Mesendoderm (in vitro differentiated cells): ENCODE data around the gene OBSCN.

Experiments used
- DNase-seq: peaks from one replicate; pipeline ENCODE4 v3.0.0; 2013
- H2AK5ac ChIP-seq: 2 replicates; pipeline ENCODE4 v1.6.1; 2013; ENCODE audit warnings: low read length, inconsistent platforms
- H2BK120ac ChIP-seq: 2 replicates; pipeline ENCODE4 v1.6.1; 2013; ENCODE audit warnings: low read depth, mild to moderate bottlenecking, low read length, moderate library complexity, mixed read lengths
- H2BK15ac ChIP-seq: replicated peaks from 2 replicates; pipeline ENCODE4 v1.6.1; 2013; ENCODE audit warnings: low read depth, mild to moderate bottlenecking, moderate library complexity
- H2BK5ac ChIP-seq: 2 replicates; pipeline ENCODE4 v1.6.1; 2013; ENCODE audit warnings: low read length, inconsistent platforms
- H3K18ac ChIP-seq: 2 replicates; pipeline ENCODE4 v1.6.1; 2013; ENCODE audit warnings: mild to moderate bottlenecking, low read length, mixed read lengths
- H3K23ac ChIP-seq: one replicate; pipeline ENCODE4 v1.6.1; 2013; ENCODE audit warnings: low read length
- H3K27ac ChIP-seq: 2 replicates; pipeline ENCODE4 v1.5.1; 2013; ENCODE audit warnings: low read depth, mild to moderate bottlenecking, inconsistent platforms, low read length, moderate library complexity
- H3K27me3 ChIP-seq: 2 replicates; pipeline ENCODE4 v1.6.1; 2013; ENCODE audit warnings: low read length, control low read depth, mild to moderate bottlenecking, inconsistent platforms; ENCODE audit not compliant: insufficient read depth, poor library complexity
- H3K36me3 ChIP-seq: 2 replicates; pipeline ENCODE4 v1.6.1; 2013; ENCODE audit warnings: low read length, inconsistent platforms; ENCODE audit not compliant: control insufficient read depth, insufficient read depth
- H3K4ac ChIP-seq: one replicate; pipeline ENCODE4 v1.6.1; 2013; ENCODE audit warnings: low read depth, mild to moderate bottlenecking, low read length, moderate library complexity
- H3K4me1 ChIP-seq: 2 replicates; pipeline ENCODE4 v1.6.1; 2013; ENCODE audit warnings: low read depth, low read length, inconsistent platforms; ENCODE audit not compliant: control insufficient read depth
- H3K4me2 ChIP-seq: 2 replicates; pipeline ENCODE4 v1.6.1; 2013; ENCODE audit warnings: low read length
- H3K4me3 ChIP-seq: 2 replicates; pipeline ENCODE4 v1.5.1; 2013; ENCODE audit warnings: mild to moderate bottlenecking, low read length
- H3K56ac ChIP-seq: one replicate; pipeline ENCODE4 v1.6.1; 2013; ENCODE audit warnings: low read length
- H3K79me1 ChIP-seq: 2 replicates; pipeline ENCODE4 v1.6.1; 2013; ENCODE audit warnings: low read length, inconsistent platforms
- H3K79me2 ChIP-seq: 2 replicates; pipeline ENCODE4 v1.6.1; 2013; ENCODE audit warnings: mild to moderate bottlenecking, low read length; ENCODE audit not compliant: control insufficient read depth, insufficient read depth
- H3K9ac ChIP-seq: 2 replicates; pipeline ENCODE4 v1.6.1; 2013; ENCODE audit warnings: low read length, inconsistent platforms
- H4K5ac ChIP-seq: one replicate; pipeline ENCODE4 v1.6.1; 2013; ENCODE audit warnings: low read length
- H4K8ac ChIP-seq: one replicate; pipeline ENCODE4 v1.6.1; 2013; ENCODE audit warnings: low read depth, mild to moderate bottlenecking, control low read depth, low read length, moderate library complexity
- WGBS: extraction: QIAGEN DNeasy Blood & Tissue Kit; methylation state at CpG from one replicate; pipeline ENCODE4 v1.1.7; 2013; ENCODE audit warnings: low lambda C conversion rate, missing lambda C conversion rate; ENCODE audit not compliant: insufficient coverage; ENCODE audit errors: extremely low coverage; 5-methylcytosine and 5-hydroxymethylcytosine counted together

Gene OBSCN

DNA sequence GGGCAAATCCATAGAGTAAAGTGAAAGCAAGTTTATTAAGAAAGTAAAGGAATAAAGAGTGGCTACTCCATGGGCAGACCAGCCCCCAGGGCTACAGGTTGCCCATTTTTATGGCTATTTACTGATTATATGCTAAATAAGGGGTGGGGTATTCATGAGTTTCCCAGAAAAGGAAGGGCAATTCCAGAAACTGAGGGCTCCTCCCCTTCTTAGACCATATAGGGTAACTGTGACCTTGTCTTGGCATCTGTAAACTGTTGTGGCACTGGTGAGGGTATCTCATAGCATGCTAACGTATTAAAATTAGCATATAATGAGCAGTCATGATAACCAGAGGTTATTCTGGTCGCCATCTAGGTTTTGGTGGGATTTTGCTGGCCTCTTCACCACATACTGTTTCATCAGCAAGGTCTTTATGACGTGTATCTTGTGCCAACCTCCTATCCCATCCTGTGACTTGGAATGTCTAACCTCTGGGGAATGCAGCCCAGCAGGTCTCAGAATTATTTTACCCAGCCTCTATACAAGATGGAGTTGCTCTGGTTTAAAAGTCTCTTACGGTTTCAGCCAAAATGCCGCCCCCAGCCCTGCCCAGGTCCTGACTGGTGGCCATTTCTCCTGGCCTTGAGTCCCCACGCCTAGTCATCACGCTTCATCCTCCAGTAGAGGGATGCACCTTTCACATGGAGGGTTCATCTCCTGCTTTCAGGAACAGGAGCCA is 209.8 kb downstream of the OBSCN start:
- Histone ChIP-seq H3K27ac (no peak overlapping the region), H3K36me3 (no peaks in the 10 kb centered on the region), H3K4me3 (no peak overlapping the region), H3K23ac (no peak overlapping the region), H3K4ac (no peak overlapping the region), H3K79me1 (no peaks in the 10 kb centered on the region), H2BK15ac (no peak overlapping the region), H3K27me3 (no peaks in the 10 kb centered on the region), H4K8ac (no peak overlapping the region), H2BK120ac (no peak overlapping the region), H4K5ac (no peak overlapping the region), H2BK5ac (no peak overlapping the region), H2AK5ac (no peak overlapping the region), H3K18ac (no peak overlapping the region), H3K9ac (no peak overlapping the region), H3K4me2 (no peak overlapping the region), H3K79me2 (no peaks in the 10 kb centered on the region), H3K56ac (no peak overlapping the region), H3K4me1 (peaks cover 14% of the 10 kb centered on the region)
- no CpG with 5 or more reads among the region's 7 CpGs for WGBS
- DNase-seq: peak; percentile 61

DNA sequence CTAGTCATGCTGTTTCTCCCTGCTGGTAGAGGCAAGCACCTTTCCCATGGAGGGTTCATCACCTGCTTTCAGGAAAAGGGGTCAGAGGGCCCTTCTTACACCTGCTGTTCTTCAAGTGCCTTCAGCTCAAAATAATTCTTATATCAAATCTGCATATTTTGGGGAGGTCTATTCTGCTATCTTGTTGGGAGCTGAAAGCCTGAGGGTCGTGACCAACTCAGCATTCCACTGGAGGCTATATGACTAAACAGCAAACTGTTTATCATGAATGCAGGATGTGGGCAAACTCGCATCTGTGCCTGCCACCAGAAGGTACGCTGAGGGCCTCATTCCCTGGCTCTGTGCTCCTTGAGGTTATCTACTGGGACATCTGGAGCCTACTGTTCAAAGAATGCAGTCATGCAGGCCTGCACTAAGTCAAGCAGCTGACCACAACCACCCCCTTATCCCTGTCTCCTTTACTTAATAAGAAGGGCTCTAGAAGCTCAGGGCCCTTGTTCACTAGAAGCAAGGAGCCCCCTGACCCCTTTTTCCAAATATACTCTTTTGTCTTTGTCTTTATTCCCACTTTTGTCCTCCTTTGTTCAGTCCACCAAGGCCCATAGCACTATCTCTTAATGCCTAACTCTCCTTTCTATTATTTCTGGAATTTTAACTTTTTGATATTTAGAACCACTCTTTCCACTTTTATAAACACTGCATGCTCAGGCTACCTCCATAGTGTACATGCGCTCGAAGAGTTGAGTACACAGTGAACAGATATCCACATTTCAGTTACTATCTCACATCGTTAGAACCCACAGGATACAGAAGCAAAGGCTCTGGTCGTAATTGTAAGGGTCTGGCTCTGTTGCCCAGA is 213.4 kb downstream of the OBSCN start:
- H2BK15ac ChIP-seq: no peak overlapping the region
- no CpG with 5 or more reads among the region's 7 CpGs for WGBS
- no peak overlapping the region for H3K23ac ChIP-seq
- no peaks in the 10 kb centered on the region for H3K36me3 ChIP-seq
- H3K4me1 ChIP-seq: peaks cover 14% of the 10 kb centered on the region
- H3K4me3 ChIP-seq: no peak overlapping the region
- no peaks in the 10 kb centered on the region for H3K79me2 ChIP-seq
- no peak overlapping the region for H3K18ac ChIP-seq
- H2AK5ac ChIP-seq: no peak overlapping the region
- no peak overlapping the region for H3K4me2 ChIP-seq
- H4K8ac ChIP-seq: no peak overlapping the region
- H2BK5ac ChIP-seq: no peak overlapping the region
- H2BK120ac ChIP-seq: no peak overlapping the region
- no peak overlapping the region for H3K27ac ChIP-seq
- H3K4ac ChIP-seq: no peak overlapping the region
- H3K56ac ChIP-seq: no peak overlapping the region
- no peaks in the 10 kb centered on the region for H3K27me3 ChIP-seq
- no peak for DNase-seq
- H3K79me1 ChIP-seq: no peaks in the 10 kb centered on the region
- H4K5ac ChIP-seq: no peak overlapping the region
- no peak overlapping the region for H3K9ac ChIP-seq

DNA sequence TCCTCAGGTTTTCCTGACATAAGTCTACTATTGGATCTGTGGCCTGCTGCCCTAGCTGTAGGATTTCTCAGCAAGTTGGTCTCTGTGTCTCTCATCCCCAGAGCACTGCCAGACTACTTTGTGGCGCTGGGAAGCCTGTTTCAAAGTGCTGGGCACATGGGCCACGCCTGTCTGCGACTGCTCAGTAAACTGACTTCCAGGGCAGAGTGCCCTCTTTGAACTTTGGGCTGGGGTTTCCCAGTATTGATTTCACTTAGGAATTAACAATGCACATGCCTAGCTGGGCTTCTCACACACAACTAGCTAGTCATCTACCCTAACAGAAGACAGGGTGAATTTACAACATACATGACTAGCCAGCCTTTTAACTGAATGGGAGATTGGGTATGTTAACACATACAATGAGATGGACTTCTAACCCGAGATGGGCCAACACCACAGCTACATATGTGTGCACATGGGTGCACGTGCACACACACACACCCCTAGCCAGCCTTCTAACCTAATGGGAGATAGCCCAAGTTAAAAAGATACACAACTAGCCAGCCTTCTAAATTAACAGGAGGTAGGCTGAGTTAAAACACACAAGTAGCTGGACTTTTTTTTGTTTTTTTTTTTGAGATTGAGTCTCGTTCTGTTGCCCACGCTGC is 215.7 kb downstream of the OBSCN start:
- Histone ChIP-seq H3K4ac (no peak overlapping the region), H3K4me2 (no peak overlapping the region), H3K18ac (no peak overlapping the region), H2BK5ac (no peak overlapping the region), H2AK5ac (no peak overlapping the region), H3K79me2 (no peaks in the 10 kb centered on the region), H3K4me1 (peaks cover 2% of the 10 kb centered on the region), H2BK15ac (no peak overlapping the region), H4K8ac (no peak overlapping the region), H3K79me1 (no peaks in the 10 kb centered on the region), H3K56ac (no peak overlapping the region), H3K9ac (no peak overlapping the region), H3K36me3 (no peaks in the 10 kb centered on the region), H3K27me3 (no peaks in the 10 kb centered on the region), H3K27ac (no peak overlapping the region), H4K5ac (no peak overlapping the region), H3K4me3 (no peak overlapping the region), H2BK120ac (no peak overlapping the region), H3K23ac (no peak overlapping the region)
- no CpG with 5 or more reads among the region's 7 CpGs for WGBS
- DNase-seq: no peak

DNA sequence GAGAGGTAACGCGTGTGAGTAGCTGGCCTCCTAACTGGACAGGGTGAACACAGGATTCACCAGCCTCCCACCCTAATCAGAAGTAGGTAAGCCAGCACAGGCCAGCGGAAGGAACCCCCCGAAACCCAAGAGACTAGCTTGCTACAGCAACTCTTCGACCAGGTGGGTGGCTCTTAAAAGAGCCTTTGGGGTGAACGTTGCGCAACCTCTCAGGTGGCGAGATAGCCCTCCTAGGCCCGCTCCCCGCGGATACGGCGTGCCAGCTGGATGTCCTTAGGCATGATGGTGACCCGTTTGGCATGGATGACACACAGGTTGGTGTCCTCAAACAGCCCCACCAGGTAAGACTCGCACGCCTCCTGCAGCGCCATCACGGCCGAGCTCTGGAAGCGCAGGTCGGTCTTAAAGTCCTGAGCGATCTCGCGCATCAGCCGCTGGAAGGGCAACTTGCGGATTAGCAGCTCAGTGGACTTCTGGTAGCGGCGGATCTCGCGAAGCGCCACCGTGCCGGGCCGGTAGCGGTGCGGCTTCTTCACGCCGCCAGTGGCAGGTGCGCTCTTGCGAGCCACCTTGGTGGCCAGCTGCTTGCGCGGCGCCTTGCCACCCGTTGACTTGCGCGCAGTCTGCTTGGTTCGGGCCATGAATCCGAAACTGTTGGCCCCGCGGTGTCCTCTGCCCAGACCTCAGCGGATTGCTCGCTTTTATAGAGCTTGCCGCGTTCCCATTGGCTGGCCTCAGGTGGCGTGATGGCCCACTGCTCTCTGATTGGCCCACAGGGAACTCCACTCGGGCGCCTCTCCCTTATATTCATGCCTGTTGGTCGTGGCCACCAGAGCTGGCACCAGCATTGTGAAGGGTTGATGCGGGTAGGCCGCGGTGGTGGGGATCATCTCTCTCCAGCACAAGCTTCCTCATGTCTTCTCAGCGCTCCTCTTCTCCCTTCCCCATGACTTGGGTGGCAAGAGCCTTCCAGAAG is 217.1 kb downstream of the OBSCN start:
- no peak overlapping the region for H3K4me3 ChIP-seq
- no peak for DNase-seq
- H2BK15ac ChIP-seq: no peak overlapping the region
- no peak overlapping the region for H3K23ac ChIP-seq
- no peak overlapping the region for H2AK5ac ChIP-seq
- no peak overlapping the region for H3K4me2 ChIP-seq
- H3K36me3 ChIP-seq: no peaks in the 10 kb centered on the region
- H3K56ac ChIP-seq: no peak overlapping the region
- H4K8ac ChIP-seq: no peak overlapping the region
- H3K79me1 ChIP-seq: no peaks in the 10 kb centered on the region
- no peak overlapping the region for H3K27ac ChIP-seq
- H2BK5ac ChIP-seq: no peak overlapping the region
- no peak overlapping the region for H3K4ac ChIP-seq
- H3K9ac ChIP-seq: no peak overlapping the region
- H3K4me1 ChIP-seq: no peaks in the 10 kb centered on the region
- H3K79me2 ChIP-seq: no peaks in the 10 kb centered on the region
- no peak overlapping the region for H4K5ac ChIP-seq
- H3K27me3 ChIP-seq: no peaks in the 10 kb centered on the region
- H2BK120ac ChIP-seq: no peak overlapping the region
- no peak overlapping the region for H3K18ac ChIP-seq
- WGBS: no CpG with 5 or more reads among the region's 62 CpGs

DNA sequence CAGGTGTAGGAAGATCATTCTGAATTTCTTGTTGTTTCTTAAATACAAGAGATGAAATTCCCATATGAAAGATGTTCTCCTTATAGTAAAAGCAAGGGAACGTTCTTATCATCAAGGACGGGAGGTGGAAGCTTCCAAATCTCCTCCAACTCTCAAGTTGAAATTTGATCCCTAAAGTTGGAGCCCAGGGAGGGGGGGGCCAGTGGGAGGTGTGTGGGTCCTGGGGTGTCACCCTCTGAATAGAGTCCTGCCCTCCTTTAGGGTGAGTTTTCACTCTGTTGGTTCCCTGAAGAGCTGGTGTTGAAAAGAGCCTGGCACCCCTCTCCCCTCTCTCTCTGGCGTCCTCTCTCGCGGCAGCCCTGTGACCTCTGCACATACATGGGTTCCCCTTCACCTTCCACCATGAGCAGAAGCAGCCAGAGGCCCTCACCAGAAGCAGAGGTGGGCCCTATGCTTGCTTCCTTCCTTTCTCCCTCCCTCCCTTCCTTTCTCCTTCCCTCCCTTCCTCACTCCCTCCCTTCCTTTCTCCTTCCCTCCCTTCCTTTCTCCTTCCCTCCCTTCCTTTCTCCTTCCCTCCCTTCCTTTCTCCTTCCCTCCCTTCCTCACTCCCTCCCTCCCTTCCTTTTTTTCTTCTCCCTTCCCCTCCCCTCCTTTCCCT is 218.8 kb downstream of the OBSCN start:
- Histone ChIP-seq H3K27me3 (no peaks in the 10 kb centered on the region), H4K8ac (no peak overlapping the region), H3K56ac (no peak overlapping the region), H3K9ac (no peak overlapping the region), H3K18ac (no peak overlapping the region), H3K27ac (no peak overlapping the region), H2BK120ac (no peak overlapping the region), H3K79me1 (no peaks in the 10 kb centered on the region), H3K36me3 (no peaks in the 10 kb centered on the region), H2BK15ac (no peak overlapping the region), H3K4me2 (no peak overlapping the region), H2AK5ac (no peak overlapping the region), H3K4me3 (no peak overlapping the region), H3K4ac (no peak overlapping the region), H4K5ac (no peak overlapping the region), H2BK5ac (no peak overlapping the region), H3K4me1 (no peaks in the 10 kb centered on the region), H3K79me2 (no peaks in the 10 kb centered on the region), H3K23ac (no peak overlapping the region)
- WGBS: no CpG with 5 or more reads among the region's 5 CpGs
- DNase-seq: no peak
